Psoas muscle (tissue), 8 donors: ENCODE results near the gene CHST8. TPM values are rescaled to one million over a fixed set of nuclear protein-coding genes. Genes with fewer than 3 reads are reported as not detected.

Experiments used
- ATAC-seq, 4 donors: fragments of 200-7000 bp; cut with Tn5 transposase; one replicate each; pipeline ENCODE4 v1.9.1; 2020; ENCODE audit warnings: moderate library complexity in 3 of 4, mild to moderate bottlenecking in 2 of 4
- DNase-seq, 2 donors: peaks; one replicate each; pipeline ENCODE4 v3.0.0-alpha.2; 2020
- H3K27ac ChIP-seq: fragments of 200-600 bp; one replicate; pipeline ENCODE4 v1.8.0; 2022
- H3K27me3 ChIP-seq, 3 donors: fragments of 200-600 bp in 1 of 3; one replicate each; pipeline versions ENCODE4 v1.6.1 to v1.8.0; 2013 to 2022; ENCODE audit warnings: low read length in 2 of 3, mild to moderate bottlenecking in 2 of 3, moderate library complexity in 1 of 3; ENCODE audit not compliant: insufficient read depth in 3 of 3
- H3K36me3 ChIP-seq, 2 donors: fragments of 200-600 bp in 1 of 2; one replicate each; pipeline versions ENCODE4 v1.6.1 to v1.8.0; 2013 to 2022; ENCODE audit warnings: low read depth in 1 of 2, mild to moderate bottlenecking in 1 of 2, moderate library complexity in 1 of 2; ENCODE audit not compliant: insufficient read depth in 1 of 2
- H3K4me1 ChIP-seq: fragments of 200-600 bp; one replicate; pipeline ENCODE4 v1.8.0; 2022
- H3K4me3 ChIP-seq: fragments of 200-600 bp; one replicate; pipeline ENCODE4 v1.8.0; 2022; ENCODE audit warnings: mild to moderate bottlenecking
- H3K9me3 ChIP-seq: fragments of 200-600 bp; one replicate; pipeline ENCODE4 v1.8.0; 2022
- WGBS, 3 donors: extraction: QIAGEN DNeasy Blood & Tissue Kit; methylation state at CpG; one replicate each; pipeline versions ENCODE4 v1.1.6 to v1.1.7; 2013; 5-methylcytosine and 5-hydroxymethylcytosine counted together
- intact Hi-C, 2 donors: fragments of 100-400 bp; cut with DNase I; formaldehyde crosslinking; loops; one replicate each; pipeline versions ENCODE4 v1.11.0 to v1.14.2; 2022
- polyA plus RNA-seq, 3 donors: library from polyadenylated mRNA; stranded (reverse); fragments of 200-250 nt; gene quantifications; one replicate each; pipeline ENCODE4 v1.2.3, GENCODE V29; 2013
- total RNA-seq, 4 donors: library from RNA; stranded (reverse); fragmentation: NEBNext Ultra II Directional in 2 of 4; extraction: Animal tissue kit (Norgen Biotek cat#: 25700) in 2 of 4; gene quantifications; one replicate each; pipeline versions ENCODE4 v1.2.1 to v1.2.4, GENCODE V29; 2021 to 2023
- TF ChIP-seq, protein P1 (sequence below): fragments of 200-600 bp; IDR thresholded peaks from one replicate; pipeline ENCODE4 v1.8.0; 2022; ENCODE audit warnings: antibody characterized with exemption
- donor health status: healthy with polysubstance abuse.
- donor health status: DM: no; HTN: no; CAD: no; lungs with moderate emphysema.
- donor health status: Bipolar disorder and iron deficiency.
- donor health status: healthy.
- donor health status: DM: yes; HTN: yes; CAD: no.
- donor health status: DM: no; HTN: no; CAD: no.
- donor health status: DM: no; HTN: no; CAD: no.
- donor health status: DM: yes; HTN: yes; CAD: no.

The CHST8 gene
- total and polyA plus RNA-seq, 7 donors: 0.05 to 0.60 (median 0.23) TPM; not detected in 1

- peak in 1 of 2 donors; percentile 29 for DNase-seq
- TF ChIP-seq, protein P1, sequence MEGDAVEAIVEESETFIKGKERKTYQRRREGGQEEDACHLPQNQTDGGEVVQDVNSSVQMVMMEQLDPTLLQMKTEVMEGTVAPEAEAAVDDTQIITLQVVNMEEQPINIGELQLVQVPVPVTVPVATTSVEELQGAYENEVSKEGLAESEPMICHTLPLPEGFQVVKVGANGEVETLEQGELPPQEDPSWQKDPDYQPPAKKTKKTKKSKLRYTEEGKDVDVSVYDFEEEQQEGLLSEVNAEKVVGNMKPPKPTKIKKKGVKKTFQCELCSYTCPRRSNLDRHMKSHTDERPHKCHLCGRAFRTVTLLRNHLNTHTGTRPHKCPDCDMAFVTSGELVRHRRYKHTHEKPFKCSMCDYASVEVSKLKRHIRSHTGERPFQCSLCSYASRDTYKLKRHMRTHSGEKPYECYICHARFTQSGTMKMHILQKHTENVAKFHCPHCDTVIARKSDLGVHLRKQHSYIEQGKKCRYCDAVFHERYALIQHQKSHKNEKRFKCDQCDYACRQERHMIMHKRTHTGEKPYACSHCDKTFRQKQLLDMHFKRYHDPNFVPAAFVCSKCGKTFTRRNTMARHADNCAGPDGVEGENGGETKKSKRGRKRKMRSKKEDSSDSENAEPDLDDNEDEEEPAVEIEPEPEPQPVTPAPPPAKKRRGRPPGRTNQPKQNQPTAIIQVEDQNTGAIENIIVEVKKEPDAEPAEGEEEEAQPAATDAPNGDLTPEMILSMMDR: no peak
- H3K27ac ChIP-seq: no peak overlapping the region
- peak in 1 of 4 donors; percentile 51 for ATAC-seq
- peaks cover 0 to 63% (median 18%) of the 10 kb centered on the region in 3 donors for H3K27me3 ChIP-seq
- H3K4me3 ChIP-seq: no peak overlapping the region
- intact Hi-C loops: no loop called here
- 16 to 19% (median 17%) methylated on average over 24 of the region's 24 CpGs for WGBS, 3 donors
- H3K9me3 ChIP-seq: no peaks in the 10 kb centered on the region
- H3K4me1 ChIP-seq: no peaks in the 10 kb centered on the region
- H3K36me3 ChIP-seq: no peaks in the 10 kb centered on the region
Observed at GRCh38 chr19:33683881-33684537, 62.3 kb downstream of the CHST8 start.

DNA sequence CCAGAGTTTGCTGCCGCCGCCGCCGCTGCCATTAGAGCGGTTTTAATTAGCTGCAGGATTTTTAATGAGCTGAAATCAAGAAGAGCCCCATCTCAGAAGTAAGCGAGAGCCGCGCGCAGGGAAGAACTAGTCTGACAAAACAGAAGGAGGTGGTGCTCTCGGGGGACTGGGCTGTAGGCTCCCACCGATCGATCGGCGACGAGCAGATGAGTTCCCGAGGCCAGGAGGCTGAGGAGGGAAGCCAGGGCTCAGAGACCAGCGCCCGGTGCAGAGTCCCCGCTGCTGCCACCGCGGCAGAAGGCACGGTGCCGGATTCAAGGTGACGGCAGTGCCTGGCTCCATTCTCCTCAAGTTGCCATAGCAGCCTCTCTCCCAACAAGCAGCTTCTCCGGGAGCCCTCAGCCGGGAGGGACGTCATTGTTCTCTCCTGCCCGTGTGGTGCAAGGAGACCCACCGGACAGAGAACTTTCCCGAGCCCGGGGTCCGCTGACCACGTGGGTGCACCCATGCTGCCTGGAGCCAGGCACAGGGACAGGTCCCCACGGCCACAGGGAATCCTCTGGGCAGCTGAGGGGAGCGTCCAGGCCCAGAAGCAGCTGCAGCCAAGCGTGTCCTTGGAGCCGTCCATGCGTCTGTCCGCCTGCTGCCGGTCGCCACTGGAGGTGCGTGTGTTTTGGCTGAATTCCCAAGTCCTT, 62.9 kb downstream of the CHST8 start:
- DNase-seq (no peak), ATAC-seq (no peak)
- TF ChIP-seq, protein P1: no peak
- Histone ChIP-seq H3K27ac (no peak overlapping the region), H3K4me3 (no peak overlapping the region), H3K4me1 (no peaks in the 10 kb centered on the region), H3K9me3 (no peaks in the 10 kb centered on the region), H3K36me3 (no peaks in the 10 kb centered on the region), H3K27me3 (peaks cover 0 to 63% (median 17%) of the 10 kb centered on the region in 3 donors)
- intact Hi-C loops: no loop called here
- 9 to 12% (median 11%) methylated on average over 40 to 42 of the region's 42 CpGs for WGBS, 3 donors

- Histone ChIP-seq H3K4me3 (no peak overlapping the region), H3K27me3 (peaks cover 0 to 63% (median 14%) of the 10 kb centered on the region in 3 donors), H3K9me3 (no peaks in the 10 kb centered on the region), H3K27ac (no peak overlapping the region), H3K36me3 (no peaks in the 10 kb centered on the region), H3K4me1 (no peaks in the 10 kb centered on the region)
- DNase-seq: no peak
- ATAC-seq: no peak
- WGBS, 3 donors: 73 to 80% (median 73%) methylated on average over 6 of the region's 6 CpGs
- TF ChIP-seq, protein P1: no peak
- intact Hi-C loops: no loop called here
Observed at GRCh38 chr19:33685541-33685940, 63.8 kb downstream of the CHST8 start.

GRCh38 chr19:33686262-33686661, 64.5 kb downstream of the CHST8 start:
- Histone ChIP-seq H3K4me3 (no peak overlapping the region), H3K4me1 (no peaks in the 10 kb centered on the region), H3K27me3 (peaks cover 0 to 63% (median 14%) of the 10 kb centered on the region in 3 donors), H3K36me3 (no peaks in the 10 kb centered on the region), H3K27ac (no peak overlapping the region), H3K9me3 (no peaks in the 10 kb centered on the region)
- TF ChIP-seq, protein P1: no peak
- intact Hi-C loops: no loop called here
- DNase-seq (no peak), ATAC-seq (no peak)
- 74 to 89% (median 77%) methylated on average over 8 of the region's 8 CpGs for whole genome bisulfite sequencing, 3 donors
